GM23248 (cell line): ENCODE results near the gene MCRIP2. TPM values are rescaled to one million over a fixed set of nuclear protein-coding genes. Genes with fewer than 3 reads are reported as not detected.

Experiments
- DNase-seq: peaks from one replicate; pipeline ENCODE4 v3.0.0-alpha.2; 2015
- H2AFZ ChIP-seq: fragments of 200-600 bp; sonication (generic); 2 replicates; pipeline ENCODE4 v1.6.1; 2016; ENCODE audit warnings: antibody characterized with exemption
- H3F3A ChIP-seq: fragments of 200-600 bp; sonication (generic); 2 replicates; pipeline ENCODE4 v1.6.1; 2016; ENCODE audit warnings: mild to moderate bottlenecking, antibody characterized with exemption, mixed run types; ENCODE audit not compliant: insufficient read depth
- H3K27ac ChIP-seq: fragments of 200-600 bp; sonication (generic); 2 replicates; pipeline ENCODE4 v1.5.1; 2016; ENCODE audit warnings: mild to moderate bottlenecking
- H3K27me3 ChIP-seq: fragments of 200-600 bp; sonication (generic); replicated peaks from 2 replicates; pipeline ENCODE4 v1.6.1; 2016; ENCODE audit warnings: mild to moderate bottlenecking; ENCODE audit not compliant: insufficient read depth
- H3K36me3 ChIP-seq: fragments of 200-600 bp; sonication (generic); 2 replicates; pipeline ENCODE4 v1.6.1; 2016; ENCODE audit warnings: low read depth, mild to moderate bottlenecking
- H3K4me1 ChIP-seq: fragments of 200-600 bp; sonication (generic); 2 replicates; pipeline ENCODE4 v1.6.1; 2016; ENCODE audit warnings: mild to moderate bottlenecking; ENCODE audit not compliant: insufficient read depth
- H3K4me2 ChIP-seq: fragments of 200-600 bp; sonication (generic); one replicate; pipeline ENCODE4 v1.6.1; 2016; ENCODE audit warnings: mild to moderate bottlenecking; ENCODE audit not compliant: unreplicated experiment
- H3K4me3 ChIP-seq: fragments of 200-600 bp; sonication (generic); 2 replicates; pipeline ENCODE4 v1.5.1; 2016; ENCODE audit warnings: mild to moderate bottlenecking
- H3K79me2 ChIP-seq: fragments of 200-600 bp; sonication (generic); 2 replicates; pipeline ENCODE4 v1.6.1; 2016; ENCODE audit warnings: mild to moderate bottlenecking; ENCODE audit not compliant: insufficient read depth
- H3K9ac ChIP-seq: fragments of 200-600 bp; sonication (generic); 2 replicates; pipeline ENCODE4 v1.6.1; 2016; ENCODE audit warnings: mild to moderate bottlenecking
- H3K9me2 ChIP-seq: fragments of 200-600 bp; sonication (generic); 2 replicates; pipeline ENCODE4 v1.6.1; 2016; ENCODE audit warnings: mixed run types, mild to moderate bottlenecking, moderate library complexity; ENCODE audit not compliant: insufficient read depth
- H3K9me3 ChIP-seq: fragments of 200-600 bp; sonication (generic); one replicate; pipeline ENCODE4 v1.6.1; 2017; ENCODE audit warnings: low read depth
- H4K20me1 ChIP-seq: fragments of 200-600 bp; sonication (generic); 2 replicates; pipeline ENCODE4 v1.6.0; 2016; ENCODE audit not compliant: insufficient read depth
- EZH2 ChIP-seq: fragments of 200-600 bp; sonication (generic); IDR thresholded peaks from 2 replicates; pipeline ENCODE4 v1.6.1; 2018; ENCODE audit warnings: antibody characterized with exemption, mild to moderate bottlenecking; ENCODE audit not compliant: insufficient read depth, poor library complexity, severe bottlenecking
- EZH2phosphoT487 ChIP-seq: fragments of 200-600 bp; sonication (generic); IDR thresholded peaks from 2 replicates; pipeline ENCODE4 v1.6.1; 2018; ENCODE audit warnings: antibody characterized with exemption, moderate library complexity, mild to moderate bottlenecking, low read depth; ENCODE audit not compliant: insufficient read depth
- WGBS, 2 experiments: methylation state at CpG; one replicate each; pipeline ENCODE4 v1.1.6; 2015 to 2017; ENCODE audit warnings: low lambda C conversion rate in 2 of 2, low coverage in 1 of 2; ENCODE audit errors: missing lambda C conversion rate in 2 of 2; 5-methylcytosine and 5-hydroxymethylcytosine counted together
- in situ Hi-C: fragments of 300-500 bp; cut with MboI; formaldehyde crosslinking; loops from 2 replicates; pipeline ENCODE4 v1.15.0; 2020
- polyA plus RNA-seq: library from polyadenylated mRNA; unstranded; fragments of >200 nt; fragmentation: Nextera tagmentation; extraction: Ambion mirVana; gene quantifications from 2 replicates; pipeline ENCODE4 v1.2.1, GENCODE V29; 2016
- total RNA-seq: library from RNA; depleted of rRNA; stranded (reverse); fragments of >200 nt; shearing (Covaris generic); gene quantifications from 2 replicates; pipeline ENCODE4 v1.2.3, GENCODE V29; 2014; rRNA removed

MCRIP2 gene
- total and polyA plus RNA-seq, 2 experiments from 2014 or later: 22.6 to 30.4 TPM

GRCh38 chr16:693766-694165, 52.1 kb downstream of the MCRIP2 start:
- H3K4me2 ChIP-seq: no peak overlapping the region

GRCh38 chr16:694187-694862, 52.7 kb downstream of the MCRIP2 start:
- DNase-seq: no peak
- TF ChIP-seq EZH2: peak; percentile 80
- TF ChIP-seq EZH2phosphoT487: no peak; the same call in 1 of the 2 replicates
- Histone ChIP-seq H3K27me3 (peaks cover 19% of the 10 kb centered on the region), H3K9me2 (no peaks in the 10 kb centered on the region), H2AFZ (no peak overlapping the region), H4K20me1 (no peaks in the 10 kb centered on the region), H3K9me3 (no peaks in the 10 kb centered on the region), H3F3A (no peaks in the 10 kb centered on the region), H3K4me1 (peaks cover 7% of the 10 kb centered on the region; the same call in 1 of the 2 replicates), H3K27ac (no peak overlapping the region), H3K4me3 (no peak overlapping the region), H3K4me2 (no peak overlapping the region), H3K36me3 (no peaks in the 10 kb centered on the region), H3K9ac (no peak overlapping the region), H3K79me2 (peaks cover 6% of the 10 kb centered on the region)
- in situ Hi-C loops: no loop called here
- 1 to 3% methylated on average over 23 to 53 of the region's 64 CpGs for WGBS, 2 experiments

More at GRCh38 chr16:693766-694165, 52.1 kb downstream of the MCRIP2 start:
- Histone ChIP-seq H3K36me3 (no peaks in the 10 kb centered on the region), H3K4me1 (peaks cover 8% of the 10 kb centered on the region; the same call in 1 of the 2 replicates), H3K27me3 (peaks cover 19% of the 10 kb centered on the region), H2AFZ (no peak overlapping the region), H4K20me1 (no peaks in the 10 kb centered on the region), H3F3A (no peaks in the 10 kb centered on the region), H3K9ac (no peak overlapping the region), H3K79me2 (peaks cover 11% of the 10 kb centered on the region), H3K27ac (no peak overlapping the region), H3K4me3 (no peak overlapping the region), H3K9me3 (no peaks in the 10 kb centered on the region), H3K9me2 (no peaks in the 10 kb centered on the region)
- in situ Hi-C loops: no loop called here
- no peak for DNase-seq
- WGBS, 2 experiments: 13 to 17% methylated on average over 7 to 22 of the region's 37 CpGs
- no peak for TF ChIP-seq EZH2phosphoT487
- no peak for TF ChIP-seq EZH2

- in situ Hi-C loops: no loop called here
- H3K27me3 ChIP-seq: peaks cover 19% of the 10 kb centered on the region
- H3K4me1 ChIP-seq: peaks cover 3% of the 10 kb centered on the region; the same call in 1 of the 2 replicates
- 2 to 4% methylated on average over 13 to 27 of the region's 37 CpGs for WGBS, 2 experiments
- no peak overlapping the region for H2AFZ ChIP-seq
- TF ChIP-seq EZH2: no peak
- no peak; the same call in 1 of the 2 replicates for TF ChIP-seq EZH2phosphoT487
- H3K9me3 ChIP-seq: no peaks in the 10 kb centered on the region
- no peak overlapping the region for H3K4me2 ChIP-seq
- H3K9ac ChIP-seq: no peak overlapping the region
- H3K9me2 ChIP-seq: no peaks in the 10 kb centered on the region
- DNase-seq: no peak
- no peak overlapping the region for H3K4me3 ChIP-seq
- H3K27ac ChIP-seq: no peak overlapping the region
- no peaks in the 10 kb centered on the region for H3F3A ChIP-seq
- no peaks in the 10 kb centered on the region for H4K20me1 ChIP-seq
- no peaks in the 10 kb centered on the region for H3K36me3 ChIP-seq
- no peaks in the 10 kb centered on the region for H3K79me2 ChIP-seq
Measured at GRCh38 chr16:694863-695354, 53.3 kb downstream of the MCRIP2 start.

GRCh38 chr16:695355-696089, 53.9 kb downstream of the MCRIP2 start:
- Histone ChIP-seq H2AFZ (no peak overlapping the region), H3K4me3 (no peak overlapping the region), H3K4me1 (peaks cover 1% of the 10 kb centered on the region; the same call in 1 of the 2 replicates), H4K20me1 (no peaks in the 10 kb centered on the region), H3K27me3 (peaks cover 19% of the 10 kb centered on the region), H3K9ac (no peak overlapping the region), H3K36me3 (no peaks in the 10 kb centered on the region), H3F3A (no peaks in the 10 kb centered on the region), H3K27ac (no peak overlapping the region), H3K4me2 (no peak overlapping the region), H3K79me2 (no peaks in the 10 kb centered on the region), H3K9me2 (no peaks in the 10 kb centered on the region), H3K9me3 (no peaks in the 10 kb centered on the region)
- peak; percentile 58 for DNase-seq
- no peak for TF ChIP-seq EZH2phosphoT487
- TF ChIP-seq EZH2: no peak
- in situ Hi-C loops: no loop called here
- 4 to 5% methylated on average over 61 to 64 of the region's 71 CpGs for WGBS, 2 experiments

Other genes starting within 250 kb of the MCRIP2 start
- gene NME4, start 244.6 kb upstream of the MCRIP2 start, total RNA-seq: 128 and 175 TPM in 2 replicates
- 283 and 293 TPM in 2 replicates for gene NME4, start 244.6 kb upstream of the MCRIP2 start, polyA plus RNA-seq
- gene DECR2, start 239.9 kb upstream of the MCRIP2 start, total RNA-seq: 7.8 and 8.9 TPM in 2 replicates
- gene DECR2, start 239.9 kb upstream of the MCRIP2 start, polyA plus RNA-seq: 25.2 and 26.1 TPM in 2 replicates
- 27.8 and 33.5 TPM in 2 replicates for gene RAB11FIP3, start 216.2 kb upstream of the MCRIP2 start, total RNA-seq
- 0.46 and 1.2 TPM in 2 replicates for gene RAB11FIP3, start 216.2 kb upstream of the MCRIP2 start, polyA plus RNA-seq
- 68.0 and 69.4 TPM in 2 replicates for gene CAPN15, start 114.1 kb upstream of the MCRIP2 start, total RNA-seq
- gene CAPN15, start 114.1 kb upstream of the MCRIP2 start, polyA plus RNA-seq: 5.4 and 5.7 TPM in 2 replicates
- gene PRR35, start 81.4 kb upstream of the MCRIP2 start, total RNA-seq: not detected in 2 replicates
- gene PRR35, start 81.4 kb upstream of the MCRIP2 start, polyA plus RNA-seq: not detected in 2 replicates
- 0.11 and 0.13 TPM in 2 replicates for gene NHLRC4, start 74.8 kb upstream of the MCRIP2 start, total RNA-seq
- gene NHLRC4, start 74.8 kb upstream of the MCRIP2 start, polyA plus RNA-seq: 0.20 TPM in 1 of 2 replicates, not detected in the other
- 35.0 and 43.5 TPM in 2 replicates for gene PIGQ, start 71.9 kb upstream of the MCRIP2 start, total RNA-seq
- 31.6 and 33.9 TPM in 2 replicates for gene PIGQ, start 71.9 kb upstream of the MCRIP2 start, polyA plus RNA-seq
- 18.8 and 28.3 TPM in 2 replicates for gene RAB40C, start 51.8 kb upstream of the MCRIP2 start, total RNA-seq
- 9.5 TPM in 2 replicates for gene RAB40C, start 51.8 kb upstream of the MCRIP2 start, polyA plus RNA-seq
- gene WFIKKN1, start 10.8 kb upstream of the MCRIP2 start, total RNA-seq: not detected in 2 replicates
- not detected in 2 replicates for gene WFIKKN1, start 10.8 kb upstream of the MCRIP2 start, polyA plus RNA-seq
- 150 and 218 TPM in 2 replicates for gene METTL26, start 5.5 kb upstream of the MCRIP2 start, total RNA-seq
- 151 and 155 TPM in 2 replicates for gene METTL26, start 5.5 kb upstream of the MCRIP2 start, polyA plus RNA-seq
- 16.5 and 24.7 TPM in 2 replicates for gene WDR90, start 7.5 kb downstream of the MCRIP2 start, total RNA-seq
- 4.7 and 8.2 TPM in 2 replicates for gene WDR90, start 7.5 kb downstream of the MCRIP2 start, polyA plus RNA-seq
- 44.9 and 65.9 TPM in 2 replicates for gene RHOT2, start 26.3 kb downstream of the MCRIP2 start, total RNA-seq
- gene RHOT2, start 26.3 kb downstream of the MCRIP2 start, polyA plus RNA-seq: 65.1 and 70.0 TPM in 2 replicates
- 0.89 and 2.1 TPM in 2 replicates for gene RHBDL1, start 33.8 kb downstream of the MCRIP2 start, total RNA-seq
- 0.90 and 1.5 TPM in 2 replicates for gene RHBDL1, start 33.8 kb downstream of the MCRIP2 start, polyA plus RNA-seq
- 183 and 201 TPM in 2 replicates for gene STUB1, start 38.6 kb downstream of the MCRIP2 start, total RNA-seq
- gene STUB1, start 38.6 kb downstream of the MCRIP2 start, polyA plus RNA-seq: 207 and 216 TPM in 2 replicates
- gene JMJD8, start 42.5 kb downstream of the MCRIP2 start, total RNA-seq: 88.8 and 96.3 TPM in 2 replicates
- gene JMJD8, start 42.5 kb downstream of the MCRIP2 start, polyA plus RNA-seq: 87.9 and 91.6 TPM in 2 replicates
- 1.3 and 3.4 TPM in 2 replicates for gene WDR24, start 48.6 kb downstream of the MCRIP2 start, total RNA-seq
- gene WDR24, start 48.6 kb downstream of the MCRIP2 start, polyA plus RNA-seq: 13.1 and 13.7 TPM in 2 replicates
- 0.54 TPM in 1 of 2 replicates, not detected in the other for gene FBXL16, start 64.0 kb downstream of the MCRIP2 start, total RNA-seq
- gene FBXL16, start 64.0 kb downstream of the MCRIP2 start, polyA plus RNA-seq: 0.16 and 0.29 TPM in 2 replicates
- gene METRN, start 73.3 kb downstream of the MCRIP2 start, total RNA-seq: 90.7 and 98.1 TPM in 2 replicates
- gene METRN, start 73.3 kb downstream of the MCRIP2 start, polyA plus RNA-seq: 21.6 and 26.0 TPM in 2 replicates
- 20.4 and 34.8 TPM in 2 replicates for gene ANTKMT, start 79.3 kb downstream of the MCRIP2 start, total RNA-seq
- gene ANTKMT, start 79.3 kb downstream of the MCRIP2 start, polyA plus RNA-seq: 33.3 and 33.5 TPM in 2 replicates
- 1.0 and 9.5 TPM in 2 replicates for gene CCDC78, start 84.6 kb downstream of the MCRIP2 start, total RNA-seq
- gene CCDC78, start 84.6 kb downstream of the MCRIP2 start, polyA plus RNA-seq: 0.78 and 1.1 TPM in 2 replicates
- 5.8 and 7.8 TPM in 2 replicates for gene HAGHL, start 85.3 kb downstream of the MCRIP2 start, total RNA-seq
- 10.8 and 64.8 TPM in 2 replicates for gene HAGHL, start 85.3 kb downstream of the MCRIP2 start, polyA plus RNA-seq
- 24.0 and 37.5 TPM in 2 replicates for gene CIAO3, start 99.2 kb downstream of the MCRIP2 start, total RNA-seq
- gene CIAO3, start 99.2 kb downstream of the MCRIP2 start, polyA plus RNA-seq: 24.5 and 27.8 TPM in 2 replicates
- not detected in 2 replicates for gene MSLN, start 118.9 kb downstream of the MCRIP2 start, total RNA-seq
- gene MSLN, start 118.9 kb downstream of the MCRIP2 start, polyA plus RNA-seq: not detected in 2 replicates
- gene RPUSD1, start 146.6 kb downstream of the MCRIP2 start, total RNA-seq: 44.6 and 54.3 TPM in 2 replicates
- 15.4 and 19.1 TPM in 2 replicates for gene RPUSD1, start 146.6 kb downstream of the MCRIP2 start, polyA plus RNA-seq
- 9.1 and 13.1 TPM in 2 replicates for gene CHTF18, start 146.8 kb downstream of the MCRIP2 start, total RNA-seq
- gene CHTF18, start 146.8 kb downstream of the MCRIP2 start, polyA plus RNA-seq: 8.0 and 8.8 TPM in 2 replicates
- gene GNG13, start 158.9 kb downstream of the MCRIP2 start, total RNA-seq: not detected in 2 replicates
- not detected in 2 replicates for gene GNG13, start 158.9 kb downstream of the MCRIP2 start, polyA plus RNA-seq